ENCODE results near the gene FGA. TPM values are rescaled to one million over a fixed set of nuclear protein-coding genes. Genes with fewer than 3 reads are reported as not detected.

FGA gene
- total RNA-seq, 1 experiment from 2014 or later: not detected

- Histone ChIP-seq H3K4me3 (ENCODE audit: low read depth, low read length, poor library complexity, severe bottlenecking) (no peak overlapping the region), H3K27ac (ENCODE audit: low read depth, low read length, poor library complexity, severe bottlenecking) (no peak overlapping the region), H3K4me1 (ENCODE audit: insufficient read depth, low read length, poor library complexity, severe bottlenecking) (no peaks in the 10 kb centered on the region), H3K36me3 (ENCODE audit: insufficient read depth, low read length, poor library complexity, severe bottlenecking) (no peaks in the 10 kb centered on the region), H3K9me3 (ENCODE audit: low read depth, low read length, poor library complexity, severe bottlenecking) (no peaks in the 10 kb centered on the region), H3K27me3 (replicated peaks; ENCODE audit: insufficient read depth, low read depth, low read length, poor library complexity) (no peaks in the 10 kb centered on the region)
- intact Hi-C loops (cut with micrococcal nuclease; ENCODE audit: unreplicated experiment): no loop called here
- ChIA-PET CTCF (interaction anchor here (0.6 kb wide), 1 partner anchor 62 kb away, joined by 7 read pairs; no protein-coding TSS in a partner anchor), POLR2A (ENCODE audit: low non-redundant PET) (interaction anchor here (0.7 kb wide), 1 partner anchor 172 kb away, joined by 3 read pairs; no protein-coding TSS in a partner anchor)
- DNase-seq (ENCODE audit: low spot score): no peak
- TF ChIP-seq EZH2 (IDR thresholded peaks at IDR 0.05; ENCODE audit: borderline replicate concordance, low read depth, low read length, poor library complexity, severe bottlenecking): no peak
- no peak for TF ChIP-seq CTCF (conservative IDR thresholded peaks at IDR 0.05; ENCODE audit: low read depth, low read length)
- no TSS peak for BruUV-seq (replicated peaks)
Measured at GRCh38 chr4:154564311-154564710, 26.2 kb downstream of the FGA start.

GRCh38 chr4:154562697-154563254 is 27.8 kb downstream of the FGA start, which contains the start of gene FGB:
Gene FGB, plus strand, starts transcription at chr4:154563011. Its CDS starts 8 bp downstream, at chr4:154563019.
- POLR2A ChIA-PET (ENCODE audit: low non-redundant PET): no interaction called here
- CTCF ChIA-PET: no interaction called here

GRCh38 chr4:154560824-154561231 is 29.7 kb downstream of the FGA start:
- H3K27me3 ChIP-seq (replicated peaks; ENCODE audit: insufficient read depth, low read depth, low read length, poor library complexity): no peaks in the 10 kb centered on the region
- no peak overlapping the region for H3K27ac ChIP-seq (ENCODE audit: low read depth, low read length, poor library complexity, severe bottlenecking)
- ChIA-PET CTCF (no interaction called here), POLR2A (ENCODE audit: low non-redundant PET) (no interaction called here)
- H3K4me3 ChIP-seq (ENCODE audit: low read depth, low read length, poor library complexity, severe bottlenecking): no peak overlapping the region
- BruUV-seq (replicated peaks): no TSS peak
- H3K4me1 ChIP-seq (ENCODE audit: insufficient read depth, low read length, poor library complexity, severe bottlenecking): no peaks in the 10 kb centered on the region
- no peak for DNase-seq (ENCODE audit: low spot score)
- intact Hi-C loops (cut with micrococcal nuclease; ENCODE audit: unreplicated experiment): no loop called here
- no peaks in the 10 kb centered on the region for H3K36me3 ChIP-seq (ENCODE audit: insufficient read depth, low read length, poor library complexity, severe bottlenecking)
- no peak for TF ChIP-seq CTCF (conservative IDR thresholded peaks at IDR 0.05; ENCODE audit: low read depth, low read length)
- TF ChIP-seq EZH2 (IDR thresholded peaks at IDR 0.05; ENCODE audit: borderline replicate concordance, low read depth, low read length, poor library complexity, severe bottlenecking): no peak
- H3K9me3 ChIP-seq (ENCODE audit: low read depth, low read length, poor library complexity, severe bottlenecking): no peaks in the 10 kb centered on the region

More at GRCh38 chr4:154562697-154563254, 27.8 kb downstream of the FGA start, which contains the start of gene FGB:
- Histone ChIP-seq H3K27ac (ENCODE audit: low read depth, low read length, poor library complexity, severe bottlenecking) (no peak within 1 kb of the TSS), H3K9me3 (ENCODE audit: low read depth, low read length, poor library complexity, severe bottlenecking) (no peaks in the 10 kb centered on the region), H3K4me3 (ENCODE audit: low read depth, low read length, poor library complexity, severe bottlenecking) (no peak within 1 kb of the TSS), H3K4me1 (ENCODE audit: insufficient read depth, low read length, poor library complexity, severe bottlenecking) (no peaks in the 10 kb centered on the region), H3K36me3 (ENCODE audit: insufficient read depth, low read length, poor library complexity, severe bottlenecking) (no peaks in the 10 kb centered on the region), H3K27me3 (replicated peaks; ENCODE audit: insufficient read depth, low read depth, low read length, poor library complexity) (no peaks in the 10 kb centered on the region)
- no TSS peak for BruUV-seq (replicated peaks)
- TF ChIP-seq EZH2 (IDR thresholded peaks at IDR 0.05; ENCODE audit: borderline replicate concordance, low read depth, low read length, poor library complexity, severe bottlenecking) (no peak), CTCF (conservative IDR thresholded peaks at IDR 0.05; ENCODE audit: low read depth, low read length) (no peak)
- intact Hi-C loops (cut with micrococcal nuclease; ENCODE audit: unreplicated experiment): no loop called here
- DNase-seq (ENCODE audit: low spot score): no peak

Measured in A673 (cell line).